MM.1S (cell line): Measurements from ENCODE around the gene TXNRD1.

Experiments used
- DNase-seq: peaks from one replicate; pipeline ENCODE4 v3.0.0-alpha.2; 2015
- H2AFZ ChIP-seq: fragments of 300-600 bp; sonication (generic); 2 replicates; pipeline ENCODE4 v1.6.0; 2016; ENCODE audit warnings: antibody characterized with exemption, low read length
- H3F3A ChIP-seq: fragments of 300-600 bp; sonication (generic); 2 replicates; pipeline ENCODE4 v1.6.1; 2016; ENCODE audit warnings: mild to moderate bottlenecking, antibody characterized with exemption, low read length, moderate library complexity, mixed read lengths; ENCODE audit not compliant: insufficient read depth
- H3K27ac ChIP-seq: fragments of 300-600 bp; sonication (generic); 2 replicates; pipeline ENCODE4 v1.5.1; 2016; ENCODE audit warnings: mild to moderate bottlenecking, low read length
- H3K27me3 ChIP-seq: fragments of 300-600 bp; sonication (generic); replicated peaks from 2 replicates; pipeline ENCODE4 v1.6.0; 2016; ENCODE audit warnings: low read length; ENCODE audit not compliant: insufficient read depth
- H3K36me3 ChIP-seq: fragments of 300-600 bp; sonication (generic); replicated peaks from 2 replicates; pipeline ENCODE4 v1.6.1; 2016; ENCODE audit warnings: mild to moderate bottlenecking, low read length, mixed read lengths; ENCODE audit not compliant: insufficient read depth
- H3K4me1 ChIP-seq: fragments of 300-600 bp; sonication (generic); 2 replicates; pipeline ENCODE4 v1.6.1; 2016; ENCODE audit warnings: low read length, mixed read lengths
- H3K4me2 ChIP-seq: fragments of 300-600 bp; sonication (generic); 2 replicates; pipeline ENCODE4 v1.6.0; 2016; ENCODE audit warnings: low read depth, low read length
- H3K4me3 ChIP-seq: fragments of 300-600 bp; sonication (generic); 2 replicates; pipeline ENCODE4 v1.5.1; 2016; ENCODE audit warnings: low read length, mixed read lengths
- H3K79me2 ChIP-seq: fragments of 300-600 bp; sonication (generic); 2 replicates; pipeline ENCODE4 v1.6.1; 2016; ENCODE audit warnings: mixed run types, low read length, mixed read lengths
- H3K9ac ChIP-seq: fragments of 300-600 bp; sonication (generic); 2 replicates; pipeline ENCODE4 v1.6.1; 2016; ENCODE audit warnings: low read length, mixed read lengths
- H3K9me2 ChIP-seq: fragments of 300-600 bp; sonication (generic); replicated peaks from 2 replicates; pipeline ENCODE4 v1.6.1; 2016; ENCODE audit warnings: mild to moderate bottlenecking, low read length, mixed read lengths; ENCODE audit not compliant: insufficient read depth
- H3K9me3 ChIP-seq: fragments of 300-600 bp; sonication (generic); replicated peaks from 2 replicates; pipeline ENCODE4 v1.6.1; 2016; ENCODE audit warnings: mild to moderate bottlenecking, low read length, mixed read lengths; ENCODE audit not compliant: insufficient read depth
- H4K20me1 ChIP-seq: fragments of 300-600 bp; sonication (generic); 2 replicates; pipeline ENCODE4 v1.6.1; 2016; ENCODE audit warnings: mild to moderate bottlenecking, low read length, moderate library complexity, mixed read lengths; ENCODE audit not compliant: insufficient read depth
- CTCF ChIP-seq: fragments of 300-600 bp; sonication (generic); IDR thresholded peaks from 2 replicates; pipeline ENCODE4 v1.5.1; 2016; ENCODE audit warnings: antibody characterized with exemption, low read length, mixed read lengths
- EZH2 ChIP-seq: fragments of 300-600 bp; sonication (generic); optimal IDR thresholded peaks from 2 replicates; pipeline ENCODE3; 2017; ENCODE audit warnings: low read depth, mild to moderate bottlenecking, antibody characterized with exemption, low read length, mixed read lengths
- EZH2phosphoT487 ChIP-seq: fragments of 300-600 bp; sonication (generic); IDR thresholded peaks from 2 replicates; pipeline ENCODE4 v1.6.1; 2018; ENCODE audit warnings: antibody characterized with exemption, low read length

TXNRD1 gene

GRCh38 chr12:104167519-104168458, 47.8 kb upstream of the TXNRD1 start:
- no peaks in the 10 kb centered on the region for H3K9me2 ChIP-seq
- H3K27me3 ChIP-seq, result no peaks in the 10 kb centered on the region
- TF ChIP-seq EZH2phosphoT487 (no peak), CTCF (no peak), EZH2 (no peak)

GRCh38 chr12:104168596-104168995, 47.0 kb upstream of the TXNRD1 start:
- Histone ChIP-seq H3K27ac (no peak overlapping the region), H3K9me3 (no peaks in the 10 kb centered on the region), H3K79me2 (no peaks in the 10 kb centered on the region), H3K4me1 (no peaks in the 10 kb centered on the region), H3K36me3 (no peaks in the 10 kb centered on the region), H3K9me2 (no peaks in the 10 kb centered on the region), H4K20me1 (no peaks in the 10 kb centered on the region), H3K4me2 (no peak overlapping the region), H3K27me3 (no peaks in the 10 kb centered on the region), H3K4me3 (no peak overlapping the region), H3K9ac (no peak overlapping the region), H3F3A (no peaks in the 10 kb centered on the region), H2AFZ (no peak overlapping the region)
- no peak for DNase-seq
- TF ChIP-seq CTCF, result no peak
- no peak for TF ChIP-seq EZH2
- TF ChIP-seq EZH2phosphoT487, result no peak

More at GRCh38 chr12:104167519-104168458, 47.8 kb upstream of the TXNRD1 start:
- H3K9me3 ChIP-seq, result no peaks in the 10 kb centered on the region
- no peak overlapping the region for H3K4me2 ChIP-seq
- DNase-seq, result no peak
- H3F3A ChIP-seq, result no peaks in the 10 kb centered on the region
- H3K27ac ChIP-seq, result no peak overlapping the region
- no peak overlapping the region for H3K9ac ChIP-seq
- no peaks in the 10 kb centered on the region for H3K36me3 ChIP-seq
- no peaks in the 10 kb centered on the region for H4K20me1 ChIP-seq
- H3K79me2 ChIP-seq, result no peaks in the 10 kb centered on the region
- H3K4me1 ChIP-seq, result no peaks in the 10 kb centered on the region
- H3K4me3 ChIP-seq, result no peak overlapping the region
- no peak overlapping the region for H2AFZ ChIP-seq

- H3K27me3 ChIP-seq, result no peaks in the 10 kb centered on the region
- no peak overlapping the region for H3K9ac ChIP-seq
- no peak for TF ChIP-seq EZH2
- no peak for TF ChIP-seq EZH2phosphoT487
- TF ChIP-seq CTCF, result no peak
- DNase-seq, result no peak
- no peaks in the 10 kb centered on the region for H3K9me2 ChIP-seq
- no peak overlapping the region for H3K4me3 ChIP-seq
- no peaks in the 10 kb centered on the region for H3F3A ChIP-seq
- no peak overlapping the region for H3K27ac ChIP-seq
- no peaks in the 10 kb centered on the region for H3K36me3 ChIP-seq
- H2AFZ ChIP-seq, result no peak overlapping the region
- H3K9me3 ChIP-seq, result no peaks in the 10 kb centered on the region
- no peaks in the 10 kb centered on the region for H4K20me1 ChIP-seq
- H3K4me2 ChIP-seq, result no peak overlapping the region
- no peaks in the 10 kb centered on the region for H3K79me2 ChIP-seq
- no peaks in the 10 kb centered on the region for H3K4me1 ChIP-seq
Measured at GRCh38 chr12:104171785-104172569, 43.6 kb upstream of the TXNRD1 start.
